ENCODE measurements around the gene MYH13.

The MYH13 gene

GRCh38 chr17:10305398-10305797 lies 67.4 kb downstream of the MYH13 start:
- no peak overlapping the region for H3K27ac ChIP-seq
- no peak overlapping the region for H3K4me2 ChIP-seq
- H3K4me1 ChIP-seq (ENCODE audit: low read depth, poor library complexity, severe bottlenecking) = no peaks in the 10 kb centered on the region

GRCh38 chr17:10304758-10305300 lies 68.0 kb downstream of the MYH13 start:
- Histone ChIP-seq H3K27me3 (ENCODE audit: insufficient read depth, low read depth) (no peaks in the 10 kb centered on the region), H2AFZ (ENCODE audit: low read depth) (no peak overlapping the region), H3K9ac (no peak overlapping the region), H3K27ac (no peak overlapping the region), H3K4me1 (ENCODE audit: low read depth, poor library complexity, severe bottlenecking) (no peaks in the 10 kb centered on the region), H3K4me3 (IDR thresholded peaks at IDR 0.05; ENCODE audit: insufficient read depth, low read depth, low read length) (no peak overlapping the region), H3K4me2 (no peak overlapping the region), H3K36me3 (ENCODE audit: insufficient read depth) (no peaks in the 10 kb centered on the region), H3K79me2 (ENCODE audit: insufficient read depth, low read depth) (no peaks in the 10 kb centered on the region), H4K20me1 (ENCODE audit: insufficient read depth) (no peaks in the 10 kb centered on the region)
- no peak for TF ChIP-seq CTCF (conservative IDR thresholded peaks at IDR 0.05; ENCODE audit: low read depth, low read length)

More at GRCh38 chr17:10305398-10305797, 67.4 kb downstream of the MYH13 start:
- no peak for TF ChIP-seq CTCF (conservative IDR thresholded peaks at IDR 0.05; ENCODE audit: low read depth, low read length)
- Histone ChIP-seq H3K36me3 (ENCODE audit: insufficient read depth) (no peaks in the 10 kb centered on the region), H4K20me1 (ENCODE audit: insufficient read depth) (no peaks in the 10 kb centered on the region), H3K79me2 (ENCODE audit: insufficient read depth, low read depth) (no peaks in the 10 kb centered on the region), H2AFZ (ENCODE audit: low read depth) (no peak overlapping the region), H3K4me3 (IDR thresholded peaks at IDR 0.05; ENCODE audit: insufficient read depth, low read depth, low read length) (no peak overlapping the region), H3K9ac (no peak overlapping the region), H3K27me3 (ENCODE audit: insufficient read depth, low read depth) (no peaks in the 10 kb centered on the region)

GRCh38 chr17:10297691-10298090 lies 75.1 kb downstream of the MYH13 start:
- Histone ChIP-seq H3K36me3 (ENCODE audit: insufficient read depth) (no peaks in the 10 kb centered on the region), H3K79me2 (ENCODE audit: insufficient read depth, low read depth) (no peaks in the 10 kb centered on the region), H3K27me3 (ENCODE audit: insufficient read depth, low read depth) (no peaks in the 10 kb centered on the region), H3K27ac (no peak overlapping the region), H4K20me1 (ENCODE audit: insufficient read depth) (no peaks in the 10 kb centered on the region), H3K4me3 (IDR thresholded peaks at IDR 0.05; ENCODE audit: insufficient read depth, low read depth, low read length) (no peak overlapping the region), H3K4me1 (ENCODE audit: low read depth, poor library complexity, severe bottlenecking) (no peaks in the 10 kb centered on the region), H3K4me2 (no peak overlapping the region), H3K9ac (no peak overlapping the region), H2AFZ (ENCODE audit: low read depth) (no peak overlapping the region)
- TF ChIP-seq CTCF (conservative IDR thresholded peaks at IDR 0.05; ENCODE audit: low read depth, low read length) = no peak

GRCh38 chr17:10295728-10296343 lies 77.0 kb downstream of the MYH13 start:
- TF ChIP-seq CTCF (conservative IDR thresholded peaks at IDR 0.05; ENCODE audit: low read depth, low read length) = peak; percentile 44; the same call in 1 of the 2 replicates

More at GRCh38 chr17:10295728-10296343, 77.0 kb downstream of the MYH13 start:
- no peak overlapping the region for H3K9ac ChIP-seq
- no peak overlapping the region for H3K27ac ChIP-seq
- H3K79me2 ChIP-seq (ENCODE audit: insufficient read depth, low read depth) = no peaks in the 10 kb centered on the region
- no peaks in the 10 kb centered on the region for H3K27me3 ChIP-seq (ENCODE audit: insufficient read depth, low read depth)
- H3K36me3 ChIP-seq (ENCODE audit: insufficient read depth) = no peaks in the 10 kb centered on the region
- H4K20me1 ChIP-seq (ENCODE audit: insufficient read depth) = no peaks in the 10 kb centered on the region
- no peak overlapping the region for H2AFZ ChIP-seq (ENCODE audit: low read depth)
- no peak overlapping the region for H3K4me3 ChIP-seq (IDR thresholded peaks at IDR 0.05; ENCODE audit: insufficient read depth, low read depth, low read length)
- H3K4me1 ChIP-seq (ENCODE audit: low read depth, poor library complexity, severe bottlenecking) = no peaks in the 10 kb centered on the region
- H3K4me2 ChIP-seq = no peak overlapping the region

All from KMS-11 (cell line).